Fibroblast of lung (primary cell): ENCODE data around the gene GPC3. TPM values are rescaled to one million over a fixed set of nuclear protein-coding genes. Genes with fewer than 3 reads are reported as not detected.

Experiments used
- DNase-seq, 2 donors: peaks; one replicate each; pipeline versions ENCODE4 v3.0.0 to v3.0.0-alpha.2; 2010; ENCODE audit warnings: low read depth in 2 of 2
- H2AFZ ChIP-seq: 2 replicates; pipeline ENCODE4 v1.5.1; 2012; ENCODE audit warnings: low read length, control low read depth, inconsistent platforms
- H3K27ac ChIP-seq: 2 replicates; pipeline ENCODE4 v1.5.1; 2011; ENCODE audit warnings: low read length, control low read depth; ENCODE audit not compliant: insufficient read depth
- H3K27me3 ChIP-seq: 2 replicates; pipeline ENCODE4 v1.5.1; 2011; ENCODE audit warnings: mild to moderate bottlenecking, low read length; ENCODE audit not compliant: control insufficient read depth, insufficient read depth
- H3K36me3 ChIP-seq: 2 replicates; pipeline ENCODE4 v1.5.1; 2011; ENCODE audit warnings: low read length; ENCODE audit not compliant: control insufficient read depth, insufficient read depth
- H3K4me1 ChIP-seq: 2 replicates; pipeline ENCODE4 v1.5.1; 2011; ENCODE audit warnings: low read length; ENCODE audit not compliant: control insufficient read depth, insufficient read depth; ENCODE audit errors: extremely low read depth
- H3K4me2 ChIP-seq: 2 replicates; pipeline ENCODE4 v1.5.1; 2011; ENCODE audit warnings: low read length, control low read depth; ENCODE audit not compliant: insufficient read depth; ENCODE audit errors: extremely low read depth
- H3K4me3 ChIP-seq, 4 experiments: fragments of 200-600 bp in 1 of 4; sonication (generic) in 1 of 4; replicated peaks in 1 of 4; 2 replicates each; pipeline ENCODE4 v1.5.1; 2011 to 2016; ENCODE audit warnings: low read length in 4 of 4, low read depth in 3 of 4, mild to moderate bottlenecking in 3 of 4, control low read depth in 2 of 4, inconsistent platforms in 1 of 4, mixed read lengths in 1 of 4; ENCODE audit not compliant: insufficient read depth in 1 of 4; ENCODE audit errors: control extremely low read depth in 1 of 4
- H3K79me2 ChIP-seq: 2 replicates; pipeline ENCODE4 v1.5.1; 2012; ENCODE audit warnings: mild to moderate bottlenecking, low read length, inconsistent platforms; ENCODE audit not compliant: control insufficient read depth, insufficient read depth
- H3K9ac ChIP-seq: 2 replicates; pipeline ENCODE4 v1.5.1; 2011; ENCODE audit warnings: mild to moderate bottlenecking, low read length, control low read depth; ENCODE audit not compliant: insufficient read depth
- H3K9me3 ChIP-seq: 2 replicates; pipeline ENCODE4 v1.5.1; 2012; ENCODE audit warnings: low read depth, low read length; ENCODE audit not compliant: control insufficient read depth, insufficient read depth
- H4K20me1 ChIP-seq: 2 replicates; pipeline ENCODE4 v1.5.1; 2011; ENCODE audit warnings: low read length; ENCODE audit not compliant: control insufficient read depth, insufficient read depth; ENCODE audit errors: extremely low read depth
- EZH2 ChIP-seq: IDR thresholded peaks from 2 replicates; pipeline ENCODE4 v1.5.1; 2012; ENCODE audit warnings: low read length, control low read depth, mild to moderate bottlenecking; ENCODE audit errors: missing control alignments
- polyA plus RNA-seq, 2 donors: library from polyadenylated mRNA; depleted of rRNA in 1 of 2; stranded (reverse) in 1 of 2; unstranded in 1 of 2; fragments of >200 nt; gene quantifications; 2 replicates each; pipeline ENCODE4 v1.2.1, GENCODE V29; 2011 to 2012; ENCODE audit warnings: missing spikeins in 1 of 2
- total RNA-seq: library from RNA; depleted of rRNA; stranded (reverse); fragments of >200 nt; gene quantifications from 2 replicates; pipeline ENCODE4 v1.2.1, GENCODE V29; 2014
- TF ChIP-seq, protein P1 (sequence below), 2 donors: IDR thresholded peaks in 1 of 2; conservative IDR thresholded peaks in 1 of 2; 1 replicate in 1 of 2; 2 replicates in 1 of 2; pipeline ENCODE4 v1.5.1; 2011 to 2012; ENCODE audit warnings: low read length in 2 of 2, control low read depth in 1 of 2, inconsistent platforms in 1 of 2, low read depth in 1 of 2, mild to moderate bottlenecking in 1 of 2

Gene GPC3
- total and polyA plus RNA-seq, 2 donors (not counting 1 experiment from before 2014, with no cell fraction given): 6.4 to 7.1 TPM

DNA sequence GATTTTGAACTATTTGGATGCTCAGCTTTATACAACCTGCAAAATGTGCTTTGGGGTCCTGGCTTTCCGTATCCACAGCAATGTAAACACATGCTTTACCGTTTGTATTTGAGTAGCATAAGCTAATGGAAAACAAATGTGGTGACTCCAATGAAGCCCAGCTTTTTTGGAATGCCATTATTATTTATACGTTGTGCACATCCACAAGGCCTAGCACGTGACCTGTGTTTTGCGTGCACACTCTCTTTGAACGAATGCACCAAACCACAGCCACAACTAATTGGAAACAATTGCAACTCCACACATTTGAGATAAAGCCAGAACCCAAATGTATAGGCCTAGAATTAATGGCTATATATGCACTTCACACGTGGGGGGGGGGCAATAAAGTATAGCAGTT lies 380.6 kb downstream of the GPC3 start:
- Histone ChIP-seq H4K20me1 (no peaks in the 10 kb centered on the region), H3K9ac (no peak overlapping the region), H2AFZ (no peak overlapping the region), H3K4me2 (no peak overlapping the region), H3K27me3 (no peaks in the 10 kb centered on the region), H3K4me3 (no peak overlapping the region), H3K79me2 (no peaks in the 10 kb centered on the region), H3K4me1 (peaks cover 2% of the 10 kb centered on the region), H3K9me3 (no peaks in the 10 kb centered on the region), H3K27ac (no peak overlapping the region), H3K36me3 (no peaks in the 10 kb centered on the region)
- DNase-seq: no peak
- TF ChIP-seq, protein P1, sequence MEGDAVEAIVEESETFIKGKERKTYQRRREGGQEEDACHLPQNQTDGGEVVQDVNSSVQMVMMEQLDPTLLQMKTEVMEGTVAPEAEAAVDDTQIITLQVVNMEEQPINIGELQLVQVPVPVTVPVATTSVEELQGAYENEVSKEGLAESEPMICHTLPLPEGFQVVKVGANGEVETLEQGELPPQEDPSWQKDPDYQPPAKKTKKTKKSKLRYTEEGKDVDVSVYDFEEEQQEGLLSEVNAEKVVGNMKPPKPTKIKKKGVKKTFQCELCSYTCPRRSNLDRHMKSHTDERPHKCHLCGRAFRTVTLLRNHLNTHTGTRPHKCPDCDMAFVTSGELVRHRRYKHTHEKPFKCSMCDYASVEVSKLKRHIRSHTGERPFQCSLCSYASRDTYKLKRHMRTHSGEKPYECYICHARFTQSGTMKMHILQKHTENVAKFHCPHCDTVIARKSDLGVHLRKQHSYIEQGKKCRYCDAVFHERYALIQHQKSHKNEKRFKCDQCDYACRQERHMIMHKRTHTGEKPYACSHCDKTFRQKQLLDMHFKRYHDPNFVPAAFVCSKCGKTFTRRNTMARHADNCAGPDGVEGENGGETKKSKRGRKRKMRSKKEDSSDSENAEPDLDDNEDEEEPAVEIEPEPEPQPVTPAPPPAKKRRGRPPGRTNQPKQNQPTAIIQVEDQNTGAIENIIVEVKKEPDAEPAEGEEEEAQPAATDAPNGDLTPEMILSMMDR (conservative IDR thresholded peaks at IDR 0.05 in 1 of 2, IDR thresholded peaks at IDR 0.05 in 1 of 2; ENCODE audit: low read depth in 1 of 2, low read length in 2 of 2): no peak
- TF ChIP-seq EZH2: no peak

DNA sequence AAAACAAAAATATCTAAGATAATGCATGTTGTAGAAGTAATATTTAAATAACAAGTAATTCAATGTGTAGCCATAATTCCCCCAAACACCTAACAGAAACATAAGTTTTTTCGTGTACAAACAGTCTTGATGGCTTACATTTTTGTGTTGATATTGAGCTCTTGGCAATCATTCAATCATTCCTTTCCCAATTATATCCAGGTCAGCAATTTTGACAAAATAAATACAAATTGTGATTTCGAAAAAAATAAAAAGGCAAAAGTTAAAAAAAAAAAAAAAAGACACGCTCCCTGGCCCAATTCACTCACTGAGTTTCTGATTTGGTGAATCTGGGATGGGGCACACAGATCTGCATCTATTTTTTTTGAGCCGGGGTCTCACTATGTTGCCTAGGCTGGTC lies 382.5 kb downstream of the GPC3 start:
- Histone ChIP-seq H3K27ac (no peak overlapping the region), H3K9ac (no peak overlapping the region), H3K4me3 (no peak overlapping the region), H3K79me2 (no peaks in the 10 kb centered on the region), H3K36me3 (no peaks in the 10 kb centered on the region), H3K9me3 (no peaks in the 10 kb centered on the region), H3K27me3 (no peaks in the 10 kb centered on the region), H2AFZ (no peak overlapping the region), H3K4me2 (no peak overlapping the region), H4K20me1 (no peaks in the 10 kb centered on the region), H3K4me1 (no peaks in the 10 kb centered on the region)
- DNase-seq: no peak
- TF ChIP-seq, protein P1 (conservative IDR thresholded peaks at IDR 0.05 in 1 of 2, IDR thresholded peaks at IDR 0.05 in 1 of 2; ENCODE audit: low read depth in 1 of 2, low read length in 2 of 2): no peak
- no peak for TF ChIP-seq EZH2

DNA sequence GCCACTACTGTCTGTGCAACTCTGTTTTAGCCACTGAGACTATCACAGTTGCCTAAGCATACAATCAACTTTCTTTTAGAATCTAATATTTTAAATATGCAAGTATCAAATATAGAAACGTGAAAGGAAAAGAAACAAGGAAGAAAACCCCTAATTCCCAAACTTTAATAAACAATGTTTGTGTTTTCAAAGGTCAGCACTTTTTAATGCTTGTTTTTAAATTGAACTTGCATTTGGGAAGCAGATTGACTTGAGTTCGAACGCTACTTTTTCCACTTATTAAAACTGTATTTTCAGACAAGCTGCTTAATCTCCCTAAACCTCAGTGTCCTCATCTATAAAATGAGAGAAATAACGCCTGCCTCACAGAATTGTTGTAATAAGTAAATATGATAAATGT lies 384.3 kb downstream of the GPC3 start:
- Histone ChIP-seq H3K4me2 (no peak overlapping the region), H3K27ac (no peak overlapping the region)

More for the DNA sequence above, 384.3 kb downstream of the GPC3 start:
- H3K79me2 ChIP-seq: no peaks in the 10 kb centered on the region
- H2AFZ ChIP-seq: no peak overlapping the region
- H4K20me1 ChIP-seq: no peaks in the 10 kb centered on the region
- no peaks in the 10 kb centered on the region for H3K36me3 ChIP-seq
- H3K4me1 ChIP-seq: no peaks in the 10 kb centered on the region
- DNase-seq: no peak
- no peaks in the 10 kb centered on the region for H3K27me3 ChIP-seq
- no peak overlapping the region for H3K9ac ChIP-seq
- no peak overlapping the region for H3K4me3 ChIP-seq
- TF ChIP-seq, protein P1 (conservative IDR thresholded peaks at IDR 0.05 in 1 of 2, IDR thresholded peaks at IDR 0.05 in 1 of 2; ENCODE audit: low read depth in 1 of 2, low read length in 2 of 2): no peak
- no peak for TF ChIP-seq EZH2
- no peaks in the 10 kb centered on the region for H3K9me3 ChIP-seq
